ENCODE measurements around the gene TMEM119. TPM values are rescaled to one million over a fixed set of nuclear protein-coding genes. Genes with fewer than 3 reads are reported as not detected.

The TMEM119 gene
- total RNA-seq, 1 experiment from 2014 or later = not detected

DNA sequence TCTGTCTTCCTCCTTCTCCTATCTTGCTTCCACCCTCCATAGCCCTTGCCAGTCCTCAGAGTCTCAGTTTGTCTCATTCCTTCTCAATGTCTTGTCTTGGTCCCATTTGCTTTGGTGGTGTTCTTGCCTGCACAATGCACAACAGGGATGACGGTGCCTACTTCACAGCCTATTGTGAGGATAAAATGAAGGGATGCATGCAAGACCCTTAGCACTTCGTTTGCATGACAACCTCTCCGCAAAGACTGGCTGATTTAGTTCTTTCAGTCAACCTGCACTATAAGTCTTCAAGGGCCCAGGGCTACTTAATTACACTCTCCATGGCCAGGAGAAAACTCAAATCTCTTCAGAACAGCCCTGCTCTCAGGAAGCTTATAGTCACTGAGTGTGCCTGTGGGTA, 27.3 kb upstream of the TMEM119 start:
- ATAC-seq = no peak
- H3K27ac ChIP-seq (ENCODE audit: low read length) = no peak overlapping the region
- H3K9me3 ChIP-seq (ENCODE audit: control insufficient read depth, insufficient read depth, low read depth, low read length) = no peaks in the 10 kb centered on the region
- DNase-seq (ENCODE audit: low read depth, low spot score) = no peak
- CTCF ChIA-PET = no interaction called here
- H3K4me3 ChIP-seq (ENCODE audit: low read depth in 2 of 2, low read length in 2 of 2) = no peak overlapping the region
- POLR2A ChIA-PET = no interaction called here
- TF ChIP-seq SIN3A (IDR thresholded peaks at IDR 0.05; ENCODE audit: borderline replicate concordance, insufficient read depth, low read depth, low read length) = no peak
- TF ChIP-seq POLR2AphosphoS5 (IDR thresholded peaks at IDR 0.05; ENCODE audit: low read depth, low read length) = no peak
- BruUV-seq (replicated peaks) = no TSS peak
- in situ Hi-C loops (cut with HindIII; ENCODE audit: low pct_unique_long_range_greater_than_20kb, low sequenced_read_pairs) = no loop called here
- peaks cover 14% of the 10 kb centered on the region for H3K4me1 ChIP-seq (ENCODE audit: control insufficient read depth, insufficient read depth, low read length)
- H3K27me3 ChIP-seq (ENCODE audit: control insufficient read depth, insufficient read depth, low read length) = no peaks in the 10 kb centered on the region
- intact Hi-C loops (cut with micrococcal nuclease; ENCODE audit: unreplicated experiment) = no loop called here
- no peaks in the 10 kb centered on the region for H3K36me3 ChIP-seq (ENCODE audit: control insufficient read depth, insufficient read depth, low read length)

GRCh38 chr12:108623577-108623976, 25.7 kb upstream of the TMEM119 start:
- no TSS peak for BruUV-seq (replicated peaks)
- CTCF ChIA-PET = no interaction called here
- POLR2A ChIA-PET = no interaction called here

More at GRCh38 chr12:108623577-108623976, 25.7 kb upstream of the TMEM119 start:
- intact Hi-C loops (cut with micrococcal nuclease; ENCODE audit: unreplicated experiment) = no loop called here
- Histone ChIP-seq H3K9me3 (ENCODE audit: control insufficient read depth, insufficient read depth, low read depth, low read length) (no peaks in the 10 kb centered on the region), H3K36me3 (ENCODE audit: control insufficient read depth, insufficient read depth, low read length) (no peaks in the 10 kb centered on the region), H3K4me3 (ENCODE audit: low read depth in 2 of 2, low read length in 2 of 2) (no peak overlapping the region), H3K27me3 (ENCODE audit: control insufficient read depth, insufficient read depth, low read length) (no peaks in the 10 kb centered on the region), H3K4me1 (ENCODE audit: control insufficient read depth, insufficient read depth, low read length) (peaks cover 7% of the 10 kb centered on the region), H3K27ac (ENCODE audit: low read length) (no peak overlapping the region)
- TF ChIP-seq REST (IDR thresholded peaks at IDR 0.05; ENCODE audit: insufficient read depth in 1 of 2, low read depth in 2 of 2, low read length in 1 of 2) = no peak
- TF ChIP-seq, protein P1, sequence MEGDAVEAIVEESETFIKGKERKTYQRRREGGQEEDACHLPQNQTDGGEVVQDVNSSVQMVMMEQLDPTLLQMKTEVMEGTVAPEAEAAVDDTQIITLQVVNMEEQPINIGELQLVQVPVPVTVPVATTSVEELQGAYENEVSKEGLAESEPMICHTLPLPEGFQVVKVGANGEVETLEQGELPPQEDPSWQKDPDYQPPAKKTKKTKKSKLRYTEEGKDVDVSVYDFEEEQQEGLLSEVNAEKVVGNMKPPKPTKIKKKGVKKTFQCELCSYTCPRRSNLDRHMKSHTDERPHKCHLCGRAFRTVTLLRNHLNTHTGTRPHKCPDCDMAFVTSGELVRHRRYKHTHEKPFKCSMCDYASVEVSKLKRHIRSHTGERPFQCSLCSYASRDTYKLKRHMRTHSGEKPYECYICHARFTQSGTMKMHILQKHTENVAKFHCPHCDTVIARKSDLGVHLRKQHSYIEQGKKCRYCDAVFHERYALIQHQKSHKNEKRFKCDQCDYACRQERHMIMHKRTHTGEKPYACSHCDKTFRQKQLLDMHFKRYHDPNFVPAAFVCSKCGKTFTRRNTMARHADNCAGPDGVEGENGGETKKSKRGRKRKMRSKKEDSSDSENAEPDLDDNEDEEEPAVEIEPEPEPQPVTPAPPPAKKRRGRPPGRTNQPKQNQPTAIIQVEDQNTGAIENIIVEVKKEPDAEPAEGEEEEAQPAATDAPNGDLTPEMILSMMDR (IDR thresholded peaks at IDR 0.05) = no peak
- TF ChIP-seq TCF7L2 (IDR thresholded peaks at IDR 0.05; ENCODE audit: low read depth, low read length) = no peak
- TF ChIP-seq SIN3A (IDR thresholded peaks at IDR 0.05; ENCODE audit: borderline replicate concordance, insufficient read depth, low read depth, low read length) = no peak
- TF ChIP-seq POLR2AphosphoS5 (IDR thresholded peaks at IDR 0.05; ENCODE audit: low read depth, low read length) = no peak
- in situ Hi-C loops (cut with HindIII; ENCODE audit: low pct_unique_long_range_greater_than_20kb, low sequenced_read_pairs) = no loop called here
- no peak for DNase-seq (ENCODE audit: low read depth, low spot score)
- ATAC-seq = no peak

Measured in Panc1 (cell line).